PC-9 (cell line): Measurements from ENCODE around the gene SRGAP3. TPM values are rescaled to one million over a fixed set of nuclear protein-coding genes. Genes with fewer than 3 reads are reported as not detected.

ENCODE experiments used
- BruUV-seq: library from RNA; stranded (reverse); fragments of 400-500 nt; replicated peaks from 2 replicates; lab custom pipeline; 2021; lab: Mats Ljungman, UMichigan
- CTCF ChIA-PET: fragments of 300-600 bp; sonication (Branson Sonifier 250); formaldehyde crosslinking; loops from one replicate; lab custom pipeline; 2022; ENCODE audit warnings: antibody characterized with exemption; lab: Charles Lee
- POLR2A ChIA-PET: fragments of 300-600 bp; sonication (Branson Sonifier 250); formaldehyde crosslinking; loops from one replicate; lab custom pipeline; 2022; ENCODE audit warnings: antibody characterized with exemption; ENCODE audit not compliant: unreplicated experiment; lab: Charles Lee
- DNase-seq, 2 experiments: peaks; one replicate each; pipeline versions ENCODE4 v3.0.0 to v3.0.0-alpha.2; 2015 to 2022; ENCODE audit warnings: mixed read lengths in 1 of 2
- H2AFZ ChIP-seq: fragments of 200-600 bp; sonication (generic); 2 replicates; pipeline ENCODE4 v1.8.1; 2017; ENCODE audit warnings: antibody characterized with exemption
- H3F3A ChIP-seq: fragments of 200-600 bp; sonication (generic); 2 replicates; pipeline ENCODE4 v1.8.1; 2017; ENCODE audit warnings: antibody characterized with exemption, mild to moderate bottlenecking, low read depth; ENCODE audit not compliant: insufficient read depth
- H3K27ac ChIP-seq: fragments of 200-600 bp; sonication (generic); 2 replicates; pipeline ENCODE4 v1.6.1; 2016; ENCODE audit warnings: mixed run types
- H3K27me3 ChIP-seq: fragments of 200-600 bp; sonication (generic); 2 replicates; pipeline ENCODE4 v1.6.1; 2016; ENCODE audit warnings: low read depth, mixed run types; ENCODE audit not compliant: insufficient read depth
- H3K36me3 ChIP-seq: fragments of 200-600 bp; sonication (generic); 2 replicates; pipeline ENCODE4 v1.6.1; 2016; ENCODE audit warnings: low read depth, mixed run types
- H3K4me1 ChIP-seq: fragments of 200-600 bp; sonication (generic); replicated peaks from 2 replicates; pipeline ENCODE4 v1.6.1; 2016; ENCODE audit warnings: mixed run types; ENCODE audit not compliant: insufficient read depth
- H3K4me2 ChIP-seq: fragments of 200-600 bp; sonication (generic); 2 replicates; pipeline ENCODE4 v1.6.1; 2017; ENCODE audit warnings: mixed run types
- H3K4me3 ChIP-seq: fragments of 200-600 bp; sonication (generic); 2 replicates; pipeline ENCODE4 v1.6.1; 2016; ENCODE audit warnings: mixed run types
- H3K79me2 ChIP-seq: fragments of 200-600 bp; sonication (generic); 2 replicates; pipeline ENCODE4 v1.6.1; 2017; ENCODE audit warnings: low read depth, mixed run types
- H3K9me2 ChIP-seq: fragments of 200-600 bp; sonication (generic); 2 replicates; pipeline ENCODE4 v1.8.1; 2017; ENCODE audit warnings: mild to moderate bottlenecking; ENCODE audit not compliant: insufficient read depth
- H3K9me3 ChIP-seq: fragments of 200-600 bp; sonication (generic); 2 replicates; pipeline ENCODE4 v1.8.1; 2016; ENCODE audit warnings: low read depth; ENCODE audit not compliant: insufficient read depth
- H4K20me1 ChIP-seq: fragments of 200-600 bp; sonication (generic); 2 replicates; pipeline ENCODE4 v1.8.1; 2017; ENCODE audit not compliant: insufficient read depth
- EZH2 ChIP-seq: fragments of 200-600 bp; sonication (generic); IDR thresholded peaks from 2 replicates; pipeline ENCODE4 v1.8.0; 2017; ENCODE audit warnings: antibody characterized with exemption, low read depth
- intact Hi-C: fragments of 100-400 bp; cut with micrococcal nuclease; formaldehyde crosslinking; loops from one replicate; pipeline ENCODE4 v1.10.0; 2022; ENCODE audit not compliant: unreplicated experiment
- total RNA-seq: library from RNA; stranded (reverse); gene quantifications from 2 replicates; pipeline ENCODE4 v1.2.3, GENCODE V29; 2021
- TF ChIP-seq, protein P1 (sequence below): fragments of 200-600 bp; sonication (generic); conservative IDR thresholded peaks from 2 replicates; pipeline ENCODE4 v1.6.1; 2017; ENCODE audit warnings: mixed run types, antibody characterized with exemption, mild to moderate bottlenecking, moderate library complexity

The SRGAP3 gene
- total RNA-seq, 1 experiment from 2014 or later, result 17.5 TPM

DNA sequence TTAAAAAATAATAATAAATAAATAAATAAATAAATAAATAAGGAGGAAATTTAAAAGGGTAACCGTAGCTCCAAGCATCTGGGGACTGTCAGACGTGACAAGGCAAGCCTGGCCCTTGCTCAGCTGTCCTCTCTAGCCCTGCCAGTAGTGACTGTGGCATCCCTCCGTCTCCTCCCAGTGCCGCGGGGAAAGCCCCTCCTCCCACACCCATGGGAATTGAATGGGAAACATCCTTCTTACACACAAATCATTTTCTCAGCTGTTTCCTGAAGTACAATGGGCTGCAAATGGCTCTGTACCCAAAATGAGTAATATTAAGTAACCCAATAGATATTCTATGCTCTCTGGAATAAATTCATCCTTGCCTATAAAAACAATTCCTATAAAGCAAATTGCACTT is 184.6 kb downstream of the SRGAP3 start:
- no peak for TF ChIP-seq EZH2
- TF ChIP-seq, protein P1, sequence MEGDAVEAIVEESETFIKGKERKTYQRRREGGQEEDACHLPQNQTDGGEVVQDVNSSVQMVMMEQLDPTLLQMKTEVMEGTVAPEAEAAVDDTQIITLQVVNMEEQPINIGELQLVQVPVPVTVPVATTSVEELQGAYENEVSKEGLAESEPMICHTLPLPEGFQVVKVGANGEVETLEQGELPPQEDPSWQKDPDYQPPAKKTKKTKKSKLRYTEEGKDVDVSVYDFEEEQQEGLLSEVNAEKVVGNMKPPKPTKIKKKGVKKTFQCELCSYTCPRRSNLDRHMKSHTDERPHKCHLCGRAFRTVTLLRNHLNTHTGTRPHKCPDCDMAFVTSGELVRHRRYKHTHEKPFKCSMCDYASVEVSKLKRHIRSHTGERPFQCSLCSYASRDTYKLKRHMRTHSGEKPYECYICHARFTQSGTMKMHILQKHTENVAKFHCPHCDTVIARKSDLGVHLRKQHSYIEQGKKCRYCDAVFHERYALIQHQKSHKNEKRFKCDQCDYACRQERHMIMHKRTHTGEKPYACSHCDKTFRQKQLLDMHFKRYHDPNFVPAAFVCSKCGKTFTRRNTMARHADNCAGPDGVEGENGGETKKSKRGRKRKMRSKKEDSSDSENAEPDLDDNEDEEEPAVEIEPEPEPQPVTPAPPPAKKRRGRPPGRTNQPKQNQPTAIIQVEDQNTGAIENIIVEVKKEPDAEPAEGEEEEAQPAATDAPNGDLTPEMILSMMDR, result no peak
- Histone ChIP-seq H3K4me1 (no peaks in the 10 kb centered on the region), H3K9me2 (no peaks in the 10 kb centered on the region), H3K9me3 (peaks cover 4% of the 10 kb centered on the region; the same call in 1 of the 2 replicates), H3K36me3 (no peaks in the 10 kb centered on the region), H3F3A (no peaks in the 10 kb centered on the region), H3K79me2 (no peaks in the 10 kb centered on the region), H2AFZ (no peak overlapping the region), H4K20me1 (no peaks in the 10 kb centered on the region), H3K4me3 (no peak overlapping the region), H3K27ac (no peak overlapping the region), H3K27me3 (no peaks in the 10 kb centered on the region), H3K4me2 (no peak overlapping the region)
- intact Hi-C loops, result loop anchor here (5.0 kb wide), 1 partner anchor 298 kb away; the partner anchor contains the start of gene OXTR
- DNase-seq, result no peak
- ChIA-PET POLR2A (no interaction called here), CTCF (no interaction called here)
- no TSS peak for BruUV-seq

DNA sequence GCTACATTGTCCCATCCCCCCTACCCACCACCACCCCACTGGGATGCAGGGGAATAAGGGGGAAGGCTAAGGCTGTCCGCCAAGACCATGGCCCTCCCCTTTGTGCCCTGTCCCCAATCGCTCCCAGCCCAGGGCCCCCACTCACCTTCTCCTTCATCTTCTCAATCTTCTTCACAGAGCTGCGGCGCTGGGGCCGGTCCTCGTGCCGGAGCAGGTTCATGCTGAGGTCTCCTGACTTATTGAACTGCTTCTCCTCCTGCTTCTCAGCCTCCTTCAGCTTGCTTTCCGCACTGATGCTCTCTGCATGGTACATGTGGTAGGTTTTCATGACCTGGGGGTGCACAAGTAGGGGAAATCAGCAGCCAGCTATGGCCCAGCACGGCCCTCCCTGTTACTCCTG is 185.2 kb downstream of the SRGAP3 start:
- H3K9me2 ChIP-seq, result no peaks in the 10 kb centered on the region
- no peaks in the 10 kb centered on the region for H4K20me1 ChIP-seq
- intact Hi-C loops, result no loop called here
- H2AFZ ChIP-seq, result no peak overlapping the region
- H3K9me3 ChIP-seq, result peaks cover 4% of the 10 kb centered on the region; the same call in 1 of the 2 replicates
- H3K27me3 ChIP-seq, result no peaks in the 10 kb centered on the region
- TF ChIP-seq EZH2, result no peak
- TF ChIP-seq, protein P1, result no peak
- no peak overlapping the region for H3K4me3 ChIP-seq
- no peaks in the 10 kb centered on the region for H3K36me3 ChIP-seq
- CTCF ChIA-PET, result no interaction called here
- DNase-seq, result no peak
- H3K4me1 ChIP-seq, result no peaks in the 10 kb centered on the region
- H3K27ac ChIP-seq, result no peak overlapping the region
- BruUV-seq, result no TSS peak
- POLR2A ChIA-PET, result no interaction called here
- H3K4me2 ChIP-seq, result no peak overlapping the region
- no peaks in the 10 kb centered on the region for H3F3A ChIP-seq
- H3K79me2 ChIP-seq, result no peaks in the 10 kb centered on the region

DNA sequence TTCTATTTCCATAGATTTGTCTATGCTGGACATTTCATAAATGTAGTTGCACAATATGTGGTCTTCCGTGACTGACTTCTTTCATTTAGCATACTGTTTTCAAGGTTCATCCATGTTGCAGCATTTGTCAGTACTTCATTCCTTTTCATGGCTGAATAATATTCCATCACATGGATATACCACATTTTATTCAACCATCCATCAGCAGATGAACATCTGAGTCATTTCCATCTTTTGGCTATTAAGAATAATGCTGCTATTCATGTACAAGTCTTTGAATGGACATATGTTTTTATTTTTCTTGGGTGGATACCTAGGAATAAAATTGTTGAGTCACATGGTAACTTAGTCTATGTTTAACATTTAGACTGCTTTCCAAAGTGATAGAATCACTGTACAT is 186.9 kb downstream of the SRGAP3 start:
- H3K4me2 ChIP-seq, result no peak overlapping the region
- ChIA-PET CTCF (interaction anchor here (0.7 kb wide), 1 partner anchor 12 kb away, joined by 15 read pairs; no protein-coding TSS in a partner anchor), POLR2A (no interaction called here)
- no peaks in the 10 kb centered on the region for H3F3A ChIP-seq
- intact Hi-C loops, result no loop called here
- no peak for DNase-seq
- no peak overlapping the region for H3K4me3 ChIP-seq
- H3K79me2 ChIP-seq, result no peaks in the 10 kb centered on the region
- no peaks in the 10 kb centered on the region for H3K9me2 ChIP-seq
- no TSS peak for BruUV-seq
- H3K9me3 ChIP-seq, result peaks cover 4% of the 10 kb centered on the region; the same call in 1 of the 2 replicates
- TF ChIP-seq EZH2, result no peak
- TF ChIP-seq, protein P1, result no peak
- no peak overlapping the region for H3K27ac ChIP-seq
- H3K27me3 ChIP-seq, result no peaks in the 10 kb centered on the region
- no peak overlapping the region for H2AFZ ChIP-seq
- H4K20me1 ChIP-seq, result no peaks in the 10 kb centered on the region
- no peaks in the 10 kb centered on the region for H3K4me1 ChIP-seq
- H3K36me3 ChIP-seq, result no peaks in the 10 kb centered on the region
